Measurements from ENCODE around the gene CXXC1.
"Not testable (repeated sequence)": the region's sequence is repeated elsewhere in the genome, so short reads cannot be mapped to it uniquely, and the experiment has no call there.

GRCh38 chr18:50288348-50289107, 1.0 kb upstream of the CXXC1 start:
- not testable (repeated sequence) for TF ChIP-seq CTCF (IDR thresholded peaks at IDR 0.05; ENCODE audit: insufficient read depth, low read depth, low read length); EZH2 (IDR thresholded peaks at IDR 0.05; ENCODE audit: insufficient read depth, low read length)

Measured in astrocyte (in vitro differentiated cells and primary cell).